Vagina (tissue), 2 donors: ENCODE data around the gene WFDC6. TPM values are rescaled to one million over a fixed set of nuclear protein-coding genes. Genes with fewer than 3 reads are reported as not detected.

Experiments
- DNase-seq, 2 donors: peaks; one replicate each; pipeline ENCODE4 v3.0.0-alpha.2; 2017; ENCODE audit errors: extremely low spot score in 2 of 2
- H3K27ac ChIP-seq: fragments of 200-600 bp; sonication (generic); one replicate; pipeline ENCODE4 v1.5.1; 2019
- H3K27me3 ChIP-seq: fragments of 200-600 bp; sonication (generic); one replicate; pipeline ENCODE4 v1.5.1; 2019
- H3K36me3 ChIP-seq, 2 donors: fragments of 200-600 bp; sonication (generic); one replicate each; pipeline ENCODE4 v1.5.1; 2017 to 2019
- H3K4me1 ChIP-seq: fragments of 200-600 bp; sonication (generic); one replicate; pipeline ENCODE4 v1.5.1; 2019
- H3K4me3 ChIP-seq, 2 donors: fragments of 200-600 bp; sonication (generic); 1 replicate in 1 of 2; 2 replicates in 1 of 2; pipeline ENCODE4 v1.5.1; 2016 to 2019
- H3K9me3 ChIP-seq: fragments of 200-600 bp; sonication (generic); one replicate; pipeline ENCODE4 v1.5.1; 2019
- POLR2A ChIP-seq, 2 donors: fragments of 450-650 bp; IDR thresholded peaks; one replicate each; pipeline ENCODE4 v1.6.1; 2017; ENCODE audit warnings: antibody characterized with exemption in 2 of 2, mild to moderate bottlenecking in 2 of 2, moderate library complexity in 2 of 2
- POLR2AphosphoS5 ChIP-seq, 2 donors: sonication (generic); formaldehyde crosslinking; IDR thresholded peaks; one replicate each; pipeline ENCODE4 v1.9.0; 2017; ENCODE audit warnings: antibody characterized with exemption in 2 of 2, mild to moderate bottlenecking in 2 of 2, low read depth in 1 of 2; ENCODE audit not compliant: insufficient read depth in 1 of 2
- intact Hi-C: fragments of 100-400 bp; cut with DNase I; formaldehyde crosslinking; loops from one replicate; pipeline ENCODE4 v1.15.1; 2023
- total RNA-seq: library from RNA; depleted of rRNA; stranded (reverse); fragments of >200 nt; gene quantifications from one replicate; pipeline ENCODE4 v1.2.3, GENCODE V29; 2016
- TF ChIP-seq, protein P1 (sequence below), 3 experiments: fragments of 450-650 bp in 2 of 3; fragments of 200-600 bp in 1 of 3; sonication (generic) in 1 of 3; IDR thresholded peaks; one replicate each; pipeline ENCODE4 v1.5.1; 2017 to 2019; ENCODE audit warnings: antibody characterized with exemption in 3 of 3, mild to moderate bottlenecking in 2 of 3, moderate library complexity in 2 of 3

WFDC6 gene
- total RNA-seq, 1 donor from 2014 or later = not detected

DNA sequence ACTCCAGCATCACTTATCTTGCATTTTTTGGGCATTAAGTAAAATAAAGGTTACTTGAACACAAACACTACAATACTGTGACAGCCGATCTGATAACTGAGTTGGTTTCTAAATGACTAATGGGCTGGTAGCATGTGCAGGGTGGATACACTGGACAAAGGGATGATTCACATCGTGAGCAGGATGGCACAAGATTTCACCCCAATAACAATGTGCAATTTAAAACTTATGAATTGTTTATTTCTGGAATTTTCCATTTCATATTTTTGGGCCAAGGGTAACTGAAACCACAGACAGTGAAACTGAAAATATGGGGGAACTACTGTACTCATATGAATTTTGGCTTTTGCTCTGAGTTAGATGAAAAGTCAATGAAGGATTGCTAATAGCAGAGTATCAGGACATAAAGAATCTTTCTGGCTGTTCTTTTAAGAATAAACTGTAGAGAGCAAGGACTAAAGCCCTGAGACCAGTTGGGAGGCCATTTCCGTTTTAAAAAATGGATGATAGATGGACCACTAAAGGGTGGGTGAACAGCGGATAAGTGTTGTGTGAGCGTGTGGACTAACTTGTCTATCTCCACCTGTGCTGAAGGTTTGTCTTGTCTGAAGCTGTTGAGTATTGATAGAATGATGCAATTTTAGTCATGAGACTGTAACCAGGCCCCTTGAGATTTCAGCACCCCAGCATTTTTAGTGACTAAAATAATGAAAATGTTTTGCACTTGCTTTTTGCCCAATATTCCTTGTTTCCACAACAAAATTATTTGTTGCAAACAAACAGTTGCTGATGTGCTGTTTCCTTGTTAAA, 32.1 kb downstream of the WFDC6 start:
- TF ChIP-seq, protein P1, sequence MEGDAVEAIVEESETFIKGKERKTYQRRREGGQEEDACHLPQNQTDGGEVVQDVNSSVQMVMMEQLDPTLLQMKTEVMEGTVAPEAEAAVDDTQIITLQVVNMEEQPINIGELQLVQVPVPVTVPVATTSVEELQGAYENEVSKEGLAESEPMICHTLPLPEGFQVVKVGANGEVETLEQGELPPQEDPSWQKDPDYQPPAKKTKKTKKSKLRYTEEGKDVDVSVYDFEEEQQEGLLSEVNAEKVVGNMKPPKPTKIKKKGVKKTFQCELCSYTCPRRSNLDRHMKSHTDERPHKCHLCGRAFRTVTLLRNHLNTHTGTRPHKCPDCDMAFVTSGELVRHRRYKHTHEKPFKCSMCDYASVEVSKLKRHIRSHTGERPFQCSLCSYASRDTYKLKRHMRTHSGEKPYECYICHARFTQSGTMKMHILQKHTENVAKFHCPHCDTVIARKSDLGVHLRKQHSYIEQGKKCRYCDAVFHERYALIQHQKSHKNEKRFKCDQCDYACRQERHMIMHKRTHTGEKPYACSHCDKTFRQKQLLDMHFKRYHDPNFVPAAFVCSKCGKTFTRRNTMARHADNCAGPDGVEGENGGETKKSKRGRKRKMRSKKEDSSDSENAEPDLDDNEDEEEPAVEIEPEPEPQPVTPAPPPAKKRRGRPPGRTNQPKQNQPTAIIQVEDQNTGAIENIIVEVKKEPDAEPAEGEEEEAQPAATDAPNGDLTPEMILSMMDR (IDR thresholded peaks at IDR 0.05) = no peak
- TF ChIP-seq POLR2AphosphoS5 (IDR thresholded peaks at IDR 0.05; ENCODE audit: insufficient read depth in 1 of 2, low read depth in 1 of 2) = peak in 1 of 2 donors; percentile 52
- Histone ChIP-seq H3K4me3 (no peak overlapping the region), H3K9me3 (no peaks in the 10 kb centered on the region), H3K4me1 (no peaks in the 10 kb centered on the region), H3K27ac (no peak overlapping the region), H3K27me3 (no peaks in the 10 kb centered on the region), H3K36me3 (no peaks in the 10 kb centered on the region)
- intact Hi-C loops = no loop called here
- DNase-seq = peak in 1 of 2 donors; percentile 8

DNA sequence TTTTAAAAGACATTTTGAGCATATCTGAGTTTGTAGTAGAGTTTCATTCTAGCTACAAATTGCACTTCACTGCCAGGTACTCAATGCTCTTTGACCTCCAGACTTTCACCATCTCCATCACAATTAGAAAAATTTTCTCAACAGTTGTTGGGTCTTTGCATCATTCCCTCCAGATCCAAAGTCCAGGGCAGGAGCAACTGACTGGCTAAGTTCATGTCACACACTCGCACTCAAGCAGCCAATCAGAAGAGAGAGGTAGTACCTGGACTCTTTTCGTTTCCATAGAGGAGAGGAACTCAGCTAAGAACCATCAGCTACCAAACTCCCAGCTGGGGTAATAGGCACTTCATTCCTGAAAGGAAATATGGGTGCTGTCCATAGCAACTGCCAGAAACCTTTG, 32.9 kb downstream of the WFDC6 start:
- no peaks in the 10 kb centered on the region for H3K4me1 ChIP-seq
- intact Hi-C loops = no loop called here
- H3K9me3 ChIP-seq = no peaks in the 10 kb centered on the region
- no peaks in the 10 kb centered on the region for H3K36me3 ChIP-seq
- DNase-seq = peak in 1 of 2 donors; percentile 37
- no peaks in the 10 kb centered on the region for H3K27me3 ChIP-seq
- no peak overlapping the region for H3K27ac ChIP-seq
- TF ChIP-seq POLR2AphosphoS5 (IDR thresholded peaks at IDR 0.05; ENCODE audit: insufficient read depth in 1 of 2, low read depth in 1 of 2) (no peak), POLR2A (IDR thresholded peaks at IDR 0.05) (no peak)
- TF ChIP-seq, protein P1 (IDR thresholded peaks at IDR 0.05) = no peak
- H3K4me3 ChIP-seq = no peak overlapping the region

DNA sequence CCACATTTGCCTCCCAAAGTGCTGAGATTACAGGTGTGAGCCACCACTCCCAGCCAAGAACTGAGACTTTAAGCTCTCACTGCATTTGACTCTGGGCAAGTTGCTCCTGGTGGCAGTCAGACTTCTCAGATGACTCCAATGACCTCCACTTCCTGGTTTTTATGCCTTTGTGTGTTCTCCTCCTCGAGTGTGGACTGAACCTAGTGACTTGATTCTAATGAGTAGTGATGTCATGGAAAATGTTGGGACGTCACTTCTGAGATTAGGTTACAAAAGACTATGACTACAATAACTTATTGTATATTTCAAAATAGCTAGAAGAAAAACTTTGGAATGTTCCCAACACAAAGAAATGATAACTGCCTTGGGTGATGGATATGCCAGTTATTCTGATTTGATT, 35.9 kb downstream of the WFDC6 start:
- TF ChIP-seq POLR2A (IDR thresholded peaks at IDR 0.05) (no peak), POLR2AphosphoS5 (IDR thresholded peaks at IDR 0.05; ENCODE audit: insufficient read depth in 1 of 2, low read depth in 1 of 2) (no peak)
- TF ChIP-seq, protein P1 (IDR thresholded peaks at IDR 0.05) = no peak

DNA sequence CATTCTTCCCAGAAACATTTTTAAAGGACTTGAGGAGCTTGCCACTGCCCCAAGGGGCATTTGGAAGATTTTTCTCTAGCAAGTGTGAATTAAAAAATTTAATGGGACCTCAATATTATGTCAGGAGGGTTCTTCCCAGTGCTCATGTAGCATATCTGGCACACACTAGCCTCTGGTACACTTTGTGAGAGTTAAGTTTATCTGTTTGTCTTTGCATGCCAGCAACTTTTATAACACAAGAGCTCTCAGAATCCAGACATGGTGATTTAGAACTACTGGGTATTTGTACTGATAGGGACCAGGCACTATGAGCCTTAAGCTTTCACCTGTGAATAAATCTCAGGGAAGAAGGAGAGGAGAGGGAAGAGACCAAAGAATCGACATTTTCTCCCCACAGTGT, 36.7 kb downstream of the WFDC6 start:
- intact Hi-C loops = no loop called here
- TF ChIP-seq POLR2A (IDR thresholded peaks at IDR 0.05) (no peak), POLR2AphosphoS5 (IDR thresholded peaks at IDR 0.05; ENCODE audit: insufficient read depth in 1 of 2, low read depth in 1 of 2) (no peak)
- TF ChIP-seq, protein P1 (IDR thresholded peaks at IDR 0.05) = no peak
- Histone ChIP-seq H3K36me3 (no peaks in the 10 kb centered on the region), H3K27me3 (no peaks in the 10 kb centered on the region), H3K27ac (no peak overlapping the region), H3K4me1 (no peaks in the 10 kb centered on the region), H3K9me3 (no peaks in the 10 kb centered on the region), H3K4me3 (no peak overlapping the region)
- DNase-seq = no peak

More for the DNA sequence above, 35.9 kb downstream of the WFDC6 start:
- Histone ChIP-seq H3K36me3 (no peaks in the 10 kb centered on the region), H3K27me3 (no peaks in the 10 kb centered on the region), H3K4me1 (no peaks in the 10 kb centered on the region), H3K4me3 (no peak overlapping the region), H3K9me3 (no peaks in the 10 kb centered on the region), H3K27ac (no peak overlapping the region)
- intact Hi-C loops = no loop called here
- DNase-seq = no peak

DNA sequence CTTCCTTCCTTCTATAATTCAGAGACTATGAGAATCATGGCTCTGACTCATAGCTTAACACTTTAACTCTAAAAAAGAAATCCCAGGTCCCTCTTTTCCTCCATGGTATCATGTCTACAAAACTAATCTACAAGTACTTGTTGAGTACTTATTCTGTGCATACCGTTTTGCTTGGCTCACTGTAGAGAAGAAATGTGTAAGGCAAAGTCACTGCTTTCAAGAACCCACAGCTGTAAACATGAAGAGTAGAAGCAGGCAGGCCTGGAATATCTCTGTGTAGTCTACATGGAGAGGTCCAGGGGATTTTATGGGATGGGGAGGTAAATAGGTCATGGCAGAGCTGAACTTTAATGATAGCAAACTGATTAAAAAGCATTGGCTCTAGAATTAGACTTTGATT, 37.7 kb downstream of the WFDC6 start:
- Histone ChIP-seq H3K27ac (no peak overlapping the region), H3K27me3 (no peaks in the 10 kb centered on the region), H3K36me3 (no peaks in the 10 kb centered on the region), H3K9me3 (no peaks in the 10 kb centered on the region), H3K4me1 (no peaks in the 10 kb centered on the region), H3K4me3 (no peak overlapping the region)
- intact Hi-C loops = no loop called here
- no peak for DNase-seq
- TF ChIP-seq, protein P1 (IDR thresholded peaks at IDR 0.05) = no peak
- no peak for TF ChIP-seq POLR2A (IDR thresholded peaks at IDR 0.05)
- no peak for TF ChIP-seq POLR2AphosphoS5 (IDR thresholded peaks at IDR 0.05; ENCODE audit: insufficient read depth in 1 of 2, low read depth in 1 of 2)
